GM12875 (cell line): Measurements from ENCODE around the gene TIMM22.

Source experiments
- H3K4me3 ChIP-seq: one replicate; pipeline ENCODE4 v1.5.1; 2011; ENCODE audit warnings: low read depth, low read length, control low read depth
- TF ChIP-seq, protein P1 (sequence below): IDR thresholded peaks from 2 replicates; pipeline ENCODE4 v1.5.1; 2011; ENCODE audit warnings: low read depth, mild to moderate bottlenecking, control low read depth, inconsistent platforms, low read length, moderate library complexity, borderline replicate concordance; ENCODE audit not compliant: insufficient read depth

TIMM22 gene

DNA sequence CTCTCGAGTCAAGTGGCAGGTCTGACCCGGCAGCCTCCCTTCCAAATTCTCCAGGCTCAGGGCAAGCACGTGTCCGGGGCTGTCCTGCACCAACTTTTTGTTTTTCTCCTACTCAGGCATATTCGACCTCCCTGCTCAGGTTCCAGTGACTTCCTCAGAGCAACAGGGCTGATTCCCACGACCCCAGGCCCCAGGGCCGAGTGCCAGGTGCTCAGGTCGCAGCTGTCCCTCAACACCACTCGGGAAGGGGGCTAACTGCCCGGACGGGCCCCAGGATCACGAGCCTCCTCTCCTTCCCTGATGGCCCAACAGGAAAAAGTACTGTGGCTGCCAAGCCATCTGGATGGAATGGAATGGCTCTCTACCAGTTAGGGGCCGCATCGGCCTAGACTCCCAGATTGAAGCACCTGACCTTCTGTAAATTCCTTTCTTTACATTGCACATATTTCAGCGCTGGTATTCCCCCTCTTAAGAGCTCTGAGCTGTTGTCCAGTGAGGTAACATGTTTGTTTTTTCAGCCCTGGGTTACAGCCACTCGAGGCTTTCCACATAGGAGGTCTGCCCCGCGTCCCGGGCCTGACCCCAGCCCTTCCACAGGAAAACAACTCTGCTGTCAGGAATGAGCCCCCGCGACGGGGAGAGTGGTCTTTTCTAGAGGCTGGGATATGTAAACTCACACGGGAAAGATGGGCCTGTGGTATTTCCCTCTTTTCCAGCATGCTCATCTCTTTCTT lies 42.3 kb upstream of the TIMM22 start:
- TF ChIP-seq, protein P1, sequence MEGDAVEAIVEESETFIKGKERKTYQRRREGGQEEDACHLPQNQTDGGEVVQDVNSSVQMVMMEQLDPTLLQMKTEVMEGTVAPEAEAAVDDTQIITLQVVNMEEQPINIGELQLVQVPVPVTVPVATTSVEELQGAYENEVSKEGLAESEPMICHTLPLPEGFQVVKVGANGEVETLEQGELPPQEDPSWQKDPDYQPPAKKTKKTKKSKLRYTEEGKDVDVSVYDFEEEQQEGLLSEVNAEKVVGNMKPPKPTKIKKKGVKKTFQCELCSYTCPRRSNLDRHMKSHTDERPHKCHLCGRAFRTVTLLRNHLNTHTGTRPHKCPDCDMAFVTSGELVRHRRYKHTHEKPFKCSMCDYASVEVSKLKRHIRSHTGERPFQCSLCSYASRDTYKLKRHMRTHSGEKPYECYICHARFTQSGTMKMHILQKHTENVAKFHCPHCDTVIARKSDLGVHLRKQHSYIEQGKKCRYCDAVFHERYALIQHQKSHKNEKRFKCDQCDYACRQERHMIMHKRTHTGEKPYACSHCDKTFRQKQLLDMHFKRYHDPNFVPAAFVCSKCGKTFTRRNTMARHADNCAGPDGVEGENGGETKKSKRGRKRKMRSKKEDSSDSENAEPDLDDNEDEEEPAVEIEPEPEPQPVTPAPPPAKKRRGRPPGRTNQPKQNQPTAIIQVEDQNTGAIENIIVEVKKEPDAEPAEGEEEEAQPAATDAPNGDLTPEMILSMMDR: no peak
- H3K4me3 ChIP-seq: no peak overlapping the region

DNA sequence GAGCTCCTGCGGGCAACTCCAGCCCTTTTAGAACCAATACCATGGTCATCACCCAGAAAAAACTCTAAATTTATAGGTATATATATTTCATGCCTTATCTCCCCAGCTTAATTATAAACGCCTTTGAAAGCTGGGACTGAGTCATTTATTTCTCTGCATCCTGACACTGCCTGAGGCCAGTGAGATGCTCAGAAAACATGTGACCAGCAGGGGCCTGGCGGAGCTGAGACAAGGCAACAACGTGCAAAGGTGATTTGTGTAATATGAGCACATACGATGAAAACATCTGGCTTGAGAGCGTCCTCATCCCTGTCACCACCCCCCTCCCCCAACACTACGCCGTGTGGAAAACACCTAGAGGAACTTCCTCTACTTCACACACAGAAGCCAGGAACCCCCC lies 40.0 kb upstream of the TIMM22 start:
- TF ChIP-seq, protein P1: no peak
- no peak overlapping the region for H3K4me3 ChIP-seq

DNA sequence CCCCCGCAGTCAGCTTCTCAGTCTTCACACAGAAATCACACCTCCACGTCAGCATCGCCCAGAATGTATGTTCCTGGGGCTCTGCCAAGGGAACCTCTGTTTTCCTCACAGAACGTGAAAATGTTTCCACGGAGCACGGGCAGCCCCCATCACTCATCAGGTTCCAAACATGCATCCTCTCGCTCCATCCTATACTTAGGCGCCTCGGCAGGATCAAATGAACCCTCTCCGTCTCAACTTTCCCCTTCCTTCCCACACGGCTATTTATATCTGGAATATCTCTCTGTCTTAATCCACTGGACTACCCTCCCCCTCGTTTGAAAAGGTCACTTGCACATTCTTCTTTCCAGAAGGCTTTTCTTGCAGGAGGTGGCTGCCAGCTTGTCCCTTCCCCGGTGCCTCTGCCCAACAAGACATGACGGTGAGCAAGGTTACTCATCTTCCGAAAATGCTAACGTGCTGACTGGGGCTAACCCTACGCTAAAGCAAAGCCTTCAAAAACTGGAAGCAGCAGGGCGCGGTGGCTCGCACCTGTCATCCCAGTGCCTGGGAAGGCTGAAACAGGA lies 39.0 kb upstream of the TIMM22 start:
- TF ChIP-seq, protein P1: no peak
- H3K4me3 ChIP-seq: no peak overlapping the region

DNA sequence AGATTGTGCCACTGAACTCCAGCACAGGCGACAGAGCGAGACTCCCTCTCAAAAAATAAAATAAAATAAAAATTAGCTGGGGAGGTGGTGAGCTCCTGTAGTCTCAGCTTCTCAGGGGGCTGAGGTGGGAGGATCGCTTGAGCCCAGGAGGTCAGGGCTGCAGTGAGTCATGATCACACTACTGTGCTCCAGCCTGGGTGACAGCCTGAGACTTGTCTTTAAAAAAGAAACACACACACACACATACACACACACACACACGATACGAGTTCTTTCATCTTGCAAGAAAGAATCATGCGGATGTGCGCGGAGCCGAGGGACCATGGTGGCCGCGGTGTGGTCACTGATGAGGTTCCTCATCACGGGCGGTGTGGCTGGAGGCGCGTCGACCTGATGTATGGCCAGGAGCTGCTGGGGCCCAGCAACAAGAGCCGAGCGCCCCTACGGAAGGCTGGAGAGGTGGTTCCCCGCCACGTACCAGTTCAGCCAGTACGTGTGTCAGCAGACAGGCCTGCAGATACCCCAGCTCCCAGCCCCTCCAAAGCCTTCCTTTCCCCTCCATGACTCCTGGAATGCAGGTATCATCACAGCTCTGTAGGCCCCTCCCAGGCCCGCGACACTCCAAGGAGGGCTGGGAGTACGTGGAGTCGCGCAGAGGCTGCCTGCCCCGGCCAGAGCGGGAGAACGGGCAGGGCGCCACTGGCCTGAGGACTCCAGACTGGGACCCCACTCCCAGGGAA lies 38.0 kb upstream of the TIMM22 start:
- H3K4me3 ChIP-seq: no peak overlapping the region
- TF ChIP-seq, protein P1: no peak

DNA sequence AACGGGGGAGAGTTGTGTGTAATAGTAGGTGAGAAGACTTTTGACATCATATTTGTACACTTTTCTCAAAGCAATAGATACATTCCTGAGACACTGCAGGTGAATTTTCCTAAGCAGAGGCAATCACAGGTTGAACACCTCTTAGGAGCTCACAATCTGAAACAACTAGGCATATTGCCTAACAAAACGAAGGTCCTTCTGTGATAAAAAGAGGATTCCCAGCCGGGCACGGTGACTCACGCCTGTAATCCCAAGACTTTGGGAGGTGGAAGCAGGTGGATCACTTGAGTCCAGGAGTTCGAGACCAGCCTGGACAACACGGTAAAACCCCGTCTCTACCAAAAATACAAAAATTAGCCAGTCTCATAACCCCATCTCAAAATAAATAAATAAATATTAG lies 34.8 kb upstream of the TIMM22 start:
- TF ChIP-seq, protein P1: no peak
- no peak overlapping the region for H3K4me3 ChIP-seq

DNA sequence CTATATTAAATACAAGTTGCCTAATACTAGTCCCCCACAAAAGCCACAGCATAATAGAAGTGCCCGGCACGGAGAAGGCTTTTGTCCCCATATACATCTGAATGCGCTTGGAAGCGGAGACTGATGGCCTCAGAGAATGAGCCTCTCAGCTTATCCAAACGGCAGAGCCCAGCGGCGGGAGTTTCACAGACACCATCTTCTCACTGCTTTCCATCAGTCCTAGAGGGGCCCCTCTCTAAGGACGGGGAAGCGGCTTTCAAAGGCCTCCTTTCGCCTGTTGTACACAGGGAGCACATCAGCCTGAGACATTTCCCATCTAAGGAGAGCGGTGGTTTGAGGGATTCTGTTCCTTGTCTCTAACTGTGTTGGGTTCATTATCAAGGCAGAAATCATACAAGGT lies 34.3 kb upstream of the TIMM22 start:
- TF ChIP-seq, protein P1: no peak
- no peak overlapping the region for H3K4me3 ChIP-seq

DNA sequence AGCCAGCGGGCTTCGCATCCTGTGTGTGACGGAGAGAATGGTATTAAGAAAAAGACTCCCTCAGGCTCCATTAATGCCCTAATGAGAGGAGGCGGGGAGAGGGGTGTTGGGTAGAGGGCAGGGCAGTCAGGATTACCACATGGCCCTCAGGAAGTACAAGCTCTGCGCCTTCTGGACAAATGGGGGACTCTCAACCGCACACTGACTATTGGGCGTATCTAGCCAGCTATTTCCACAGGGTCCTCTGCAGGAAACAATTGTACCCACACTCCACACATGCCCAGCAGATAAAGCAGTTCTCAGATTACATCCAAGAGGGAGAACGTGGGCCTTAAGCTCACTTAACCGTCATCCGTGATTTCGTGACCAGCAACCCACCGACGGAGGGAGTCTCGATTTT lies 32.1 kb upstream of the TIMM22 start:
- H3K4me3 ChIP-seq: no peak overlapping the region

More for the DNA sequence above, 32.1 kb upstream of the TIMM22 start:
- TF ChIP-seq, protein P1: no peak
